ENCODE data around the gene CA7. TPM values are rescaled to one million over a fixed set of nuclear protein-coding genes. Genes with fewer than 3 reads are reported as not detected.
A peak's percentile ranks its signal among the peaks of the same experiment; 100 is the strongest.
"Not testable (repeated sequence)": the region's sequence is repeated elsewhere in the genome, so short reads cannot be mapped to it uniquely, and the experiment has no call there.

Gene CA7
- total RNA-seq, 1 donor from 2014 or later, result not detected

GRCh38 chr16:66873685-66874055 is 29.5 kb downstream of the CA7 start:
- DNase-seq, result no peak

DNA sequence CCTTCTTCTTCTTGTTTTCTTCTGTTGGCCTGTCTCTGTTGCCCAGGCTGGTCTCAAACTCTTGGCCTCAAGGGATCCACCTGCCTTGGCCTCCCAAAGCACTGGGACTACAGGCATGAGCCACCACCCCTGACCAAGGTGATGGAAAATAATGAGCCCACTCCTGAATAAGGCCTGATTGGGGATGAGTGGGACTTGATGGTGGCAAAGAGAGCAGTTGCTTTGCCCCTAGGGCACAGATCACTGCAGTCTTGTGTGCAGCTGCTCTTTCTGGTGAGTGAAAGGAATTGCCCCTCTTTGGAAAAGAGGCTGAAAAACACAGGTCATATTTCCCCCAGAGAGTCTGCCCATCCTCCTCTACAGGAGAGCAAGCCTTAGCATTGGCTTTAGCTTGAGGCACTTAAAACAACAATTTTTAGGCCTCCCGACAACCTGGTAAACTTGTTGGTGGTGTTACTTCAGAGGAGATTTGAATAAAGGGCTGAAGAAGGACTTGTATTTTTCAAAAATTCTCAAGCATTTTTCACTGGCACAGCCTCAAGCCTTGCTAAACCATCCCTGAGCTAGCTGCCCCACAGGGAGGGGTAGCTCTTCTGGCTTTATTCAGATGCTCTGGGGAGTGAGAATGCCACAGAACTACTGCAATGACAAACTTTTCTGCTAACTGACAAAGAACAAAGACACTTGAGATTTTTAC is 30.0 kb downstream of the CA7 start:
- peak; percentile 13 for DNase-seq

DNA sequence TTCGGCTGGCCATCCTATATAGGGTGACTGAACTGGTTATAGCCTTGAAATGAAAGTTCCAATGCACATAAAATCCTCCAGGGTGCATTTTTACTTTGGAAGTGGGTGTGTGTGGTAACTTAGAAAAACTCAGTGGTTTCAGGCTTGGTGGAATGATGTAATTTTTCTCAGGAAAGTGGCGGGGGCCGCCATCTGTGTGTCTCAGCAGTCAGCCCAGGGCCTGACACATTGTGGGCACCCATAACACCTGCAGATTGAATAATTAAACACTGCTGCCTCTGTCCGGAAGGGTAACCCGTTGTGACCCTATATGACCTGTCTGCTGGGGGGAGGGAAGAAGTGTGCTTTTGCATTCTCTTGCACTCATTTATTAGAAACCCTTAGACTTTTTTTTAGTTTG is 33.9 kb downstream of the CA7 start:
- DNase-seq, result no peak

DNA sequence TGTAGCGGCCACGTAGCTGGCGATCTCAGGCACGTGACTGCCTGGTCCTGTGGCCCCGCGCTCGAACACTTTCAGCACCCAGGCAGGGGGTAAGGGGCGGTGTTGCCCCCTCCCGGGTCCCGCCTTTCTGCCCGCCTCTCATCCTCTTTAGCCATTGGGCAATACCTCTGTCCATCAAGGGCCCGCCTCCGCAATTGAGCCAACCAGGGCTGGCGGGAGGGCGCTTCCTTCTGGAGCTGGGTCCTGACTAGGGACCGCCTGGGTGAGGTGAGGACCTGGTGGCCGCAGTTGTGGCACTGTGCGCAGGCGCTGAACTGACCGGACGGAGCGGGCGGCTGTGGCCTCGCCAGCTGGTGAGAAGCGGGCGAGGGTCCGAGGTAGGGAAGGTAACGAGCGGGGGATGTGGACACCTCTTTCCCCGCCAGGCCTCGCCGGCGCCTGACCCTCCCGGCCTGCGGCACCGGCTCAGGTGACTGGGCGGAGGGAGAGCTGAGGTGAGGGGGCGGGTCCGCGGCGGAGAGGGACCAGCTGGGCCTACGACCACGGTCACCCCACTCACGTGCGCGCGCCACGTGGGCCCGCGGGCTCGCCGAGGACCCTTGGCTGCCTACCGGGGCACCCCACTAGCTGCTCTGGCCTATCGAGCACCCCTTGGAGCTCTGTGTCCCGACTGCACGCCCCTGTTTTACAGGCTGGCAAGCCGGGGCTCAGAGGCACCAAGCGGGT is 36.2 kb downstream of the CA7 start, which contains the start of gene PDP2:
Gene PDP2 (plus strand): TSS at position 228 of the 726 bp plus-strand sequence. CDS start 3,770 bp downstream, outside the sequence.
- peak; percentile 97 for DNase-seq

GRCh38 chr16:66881014-66881417 is 36.8 kb downstream of the CA7 start:
- no peak for DNase-seq

- DNase-seq, result no peak
Measured at GRCh38 chr16:66881560-66881959, 37.3 kb downstream of the CA7 start.

DNA sequence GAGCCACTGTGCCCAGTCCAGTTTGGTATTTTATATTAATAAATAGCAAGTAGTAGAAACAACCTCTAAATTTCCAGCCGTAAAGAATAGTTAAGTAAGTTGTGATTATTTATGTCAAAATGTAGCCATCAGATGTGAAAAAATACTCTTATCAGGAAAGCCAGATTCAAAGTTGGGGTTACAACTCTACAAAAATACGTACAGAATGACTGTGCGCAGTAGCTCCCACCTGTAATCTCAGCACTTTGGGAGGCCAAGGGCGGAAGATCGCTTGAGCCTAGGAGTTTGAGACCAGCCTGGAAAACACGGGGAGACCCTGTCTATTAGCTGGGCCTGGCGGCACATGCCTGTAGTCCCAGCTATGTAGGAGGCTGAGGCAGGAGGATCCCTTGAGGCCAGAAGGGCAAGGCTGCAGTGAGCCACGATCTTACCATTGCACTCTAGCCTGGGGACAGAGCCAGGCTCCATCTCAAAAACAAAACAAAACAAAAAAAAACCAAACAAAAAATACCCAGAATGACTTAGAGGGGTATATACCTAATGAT is 37.8 kb downstream of the CA7 start:
- no peak for DNase-seq

GRCh38 chr16:66882702-66883101 is 38.5 kb downstream of the CA7 start:
- DNase-seq, result no peak

- no peak for DNase-seq
Measured at GRCh38 chr16:66885491-66885890, 41.3 kb downstream of the CA7 start.

DNA sequence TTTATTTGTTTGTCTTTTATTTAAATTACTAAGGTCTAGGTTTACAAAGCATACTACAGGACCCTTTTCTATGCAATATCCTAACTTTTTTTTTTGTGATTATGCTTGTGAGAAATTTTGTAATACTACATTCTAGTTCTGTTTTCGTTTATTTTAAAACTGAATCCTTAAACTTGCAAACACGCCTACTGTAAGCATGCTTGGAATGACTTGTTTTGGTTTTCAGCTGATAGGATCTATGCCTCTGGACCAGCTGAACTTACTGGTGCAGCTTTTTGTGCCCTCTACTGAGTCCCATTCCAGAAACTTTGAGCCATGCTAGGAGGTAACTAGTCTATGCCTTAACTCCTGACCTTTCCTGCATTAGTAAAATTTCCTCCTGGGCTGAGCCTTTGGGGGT is 42.1 kb downstream of the CA7 start:
- DNase-seq, result no peak

DNA sequence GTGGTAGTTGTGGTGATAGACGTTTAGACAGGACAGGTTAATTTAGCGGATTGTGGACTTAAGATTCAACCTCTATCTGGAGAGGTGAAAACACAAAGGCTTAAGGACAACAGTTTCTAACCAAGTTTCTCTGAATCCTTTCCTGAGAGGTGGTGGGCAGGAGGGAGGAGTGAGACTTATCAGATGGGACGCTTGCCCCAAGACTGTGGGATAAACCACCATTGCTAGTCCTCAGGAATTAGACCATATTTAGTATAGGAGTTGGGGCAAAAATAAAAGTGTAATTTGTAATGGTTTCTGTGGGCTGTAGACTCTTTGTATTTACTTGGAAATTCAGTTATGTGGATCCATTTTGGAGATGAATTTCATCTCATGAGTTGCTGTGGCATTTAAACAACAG is 42.7 kb downstream of the CA7 start:
- no peak for DNase-seq

GRCh38 chr16:66888647-66889615 is 44.7 kb downstream of the CA7 start:
- no peak for DNase-seq

GRCh38 chr16:66889622-66890021 is 45.4 kb downstream of the CA7 start:
- DNase-seq, result no peak

GRCh38 chr16:66890799-66891198 is 46.6 kb downstream of the CA7 start:
- DNase-seq, result no peak

- no peak for DNase-seq
Measured at GRCh38 chr16:66891360-66891759, 47.1 kb downstream of the CA7 start.

- DNase-seq, result no peak
Measured at GRCh38 chr16:66891797-66892196, 47.6 kb downstream of the CA7 start.

- no peak for DNase-seq
Measured at GRCh38 chr16:66894055-66894454, 49.8 kb downstream of the CA7 start.

DNA sequence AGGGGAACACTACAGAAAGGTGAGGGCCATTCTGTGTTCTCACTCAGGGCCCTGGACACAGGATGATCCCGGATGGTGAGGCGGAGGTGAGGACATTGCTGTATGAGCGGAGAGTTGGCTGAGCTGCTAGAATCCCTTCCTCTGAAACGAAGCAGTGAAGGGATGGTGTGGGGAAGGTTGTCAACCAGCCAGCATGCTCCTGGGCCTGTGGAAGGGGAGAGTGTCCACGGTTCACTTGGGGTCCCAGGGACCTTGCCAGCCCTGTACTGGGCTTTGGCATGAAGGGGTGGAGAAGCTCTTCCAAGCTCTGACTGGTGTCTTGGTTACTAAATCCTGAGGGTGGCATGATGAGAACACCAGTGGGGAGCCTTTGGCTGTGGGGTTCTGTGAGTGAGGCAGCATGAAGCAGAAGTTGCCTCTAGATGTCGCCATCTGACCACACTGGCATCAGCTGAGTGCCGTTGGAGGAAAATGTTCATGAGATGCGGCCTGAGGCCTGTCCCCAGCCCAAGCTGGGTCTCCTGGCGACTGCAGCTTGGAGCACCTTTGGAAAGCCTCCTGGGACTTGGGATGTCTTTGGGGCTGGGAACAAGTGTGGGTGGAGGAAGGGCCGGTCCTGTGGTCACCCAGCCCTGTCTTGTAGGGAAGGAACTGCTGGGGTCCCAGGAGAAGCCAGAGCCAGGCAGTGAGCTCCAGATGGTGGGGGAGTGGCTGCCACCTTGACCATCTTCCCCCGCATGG is 50.9 kb downstream of the CA7 start:
- peak; percentile 85 for DNase-seq

DNA sequence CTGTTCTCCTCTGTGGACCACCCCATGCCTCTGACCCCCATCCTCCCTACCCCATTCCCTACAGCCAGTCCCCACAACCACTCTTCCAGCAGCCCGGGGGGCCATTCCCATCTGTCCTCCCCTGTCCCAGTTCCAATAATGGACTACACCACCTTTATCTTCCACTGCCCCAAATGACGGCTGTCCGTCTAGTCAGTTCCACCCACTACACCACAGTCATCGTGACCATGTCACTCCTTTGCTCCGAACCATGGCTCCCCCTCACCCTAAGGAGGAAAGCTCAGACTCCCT is 51.4 kb downstream of the CA7 start:
- no peak for DNase-seq

DNA sequence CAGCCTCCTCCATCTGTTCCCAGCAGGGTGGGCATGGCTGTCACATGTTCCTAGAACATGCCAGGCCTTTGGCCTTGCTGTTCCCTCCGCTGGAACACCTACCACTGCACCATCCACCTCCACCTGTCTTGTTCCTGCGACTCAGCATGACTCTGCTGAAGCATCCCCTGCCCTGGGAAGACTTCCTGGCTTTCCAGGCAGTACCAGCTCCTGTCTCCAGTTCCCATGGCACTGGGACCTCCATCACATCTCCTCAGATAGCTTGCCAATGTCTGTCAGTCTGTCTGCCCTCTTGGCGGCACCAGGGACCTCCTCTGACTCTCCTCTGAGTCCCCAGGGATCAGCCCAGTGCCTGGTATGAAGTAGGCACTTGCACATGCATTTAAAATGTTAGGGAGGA is 51.8 kb downstream of the CA7 start:
- no peak for DNase-seq

DNA sequence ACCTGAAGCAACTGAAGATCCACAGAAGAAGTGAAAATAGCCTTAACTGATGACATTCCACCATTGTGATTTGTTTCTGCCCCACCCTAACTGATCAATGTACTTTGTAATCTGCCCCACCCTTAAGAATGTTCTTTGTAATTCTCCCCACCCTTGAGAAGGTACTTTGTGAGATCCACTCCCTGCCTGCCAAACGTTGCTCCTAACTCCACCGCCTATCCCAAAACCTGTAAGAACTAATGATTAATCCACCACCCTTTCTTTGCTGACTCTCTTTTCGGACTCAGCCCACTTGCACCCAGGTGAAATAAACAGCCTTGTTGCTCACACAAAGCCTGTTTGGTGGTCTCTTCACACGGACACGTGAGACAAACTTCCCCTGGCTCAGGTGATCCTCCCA is 52.5 kb downstream of the CA7 start:
- DNase-seq, result not testable (repeated sequence)

GRCh38 chr16:66898207-66898606 is 54.0 kb downstream of the CA7 start:
- no peak for DNase-seq

All from tongue (tissue), 2 donors.